ENCODE measurements around the gene ASXL2.

The ASXL2 gene

DNA sequence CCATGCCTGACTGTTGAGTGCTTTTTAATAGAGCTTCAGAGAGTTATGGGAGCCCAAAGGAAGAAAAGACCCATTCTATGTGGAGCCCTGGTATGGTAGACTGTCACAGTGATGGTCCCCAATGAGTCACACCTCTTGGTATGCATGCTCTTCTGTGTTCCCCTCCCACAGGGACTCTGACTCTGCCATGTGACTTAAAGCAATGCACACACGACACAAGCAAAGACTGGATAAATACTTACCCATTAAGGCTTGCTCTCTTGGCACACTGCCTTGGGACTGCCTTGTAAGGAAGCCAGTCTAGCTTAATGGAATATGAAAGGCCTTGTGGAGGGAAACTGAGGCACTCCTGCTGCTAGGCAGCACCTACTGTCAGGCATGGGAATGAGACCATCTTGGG is 188.2 kb downstream of the ASXL2 start:
- DNase-seq (ENCODE audit: low spot score), result peak; percentile 77

DNA sequence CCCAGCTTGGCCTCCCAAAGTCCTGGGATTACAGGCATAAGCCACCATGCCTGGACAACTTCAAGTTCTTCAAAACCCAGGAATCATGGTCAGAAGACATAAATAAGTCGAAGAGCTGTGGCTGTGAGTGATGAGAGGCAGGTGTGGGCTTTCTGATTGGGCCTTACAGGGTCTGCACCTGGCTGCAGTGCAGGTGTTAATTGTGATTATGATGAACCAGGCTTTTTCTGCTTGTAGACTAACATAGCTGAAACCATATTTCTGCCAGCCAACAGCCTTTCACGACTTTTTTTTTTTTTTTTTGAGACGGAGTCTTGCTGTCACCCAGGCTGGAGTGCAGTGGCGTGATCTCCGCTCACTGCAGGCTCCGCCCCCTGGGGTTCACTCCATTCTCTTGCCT is 190.1 kb downstream of the ASXL2 start:
- no peak for DNase-seq (ENCODE audit: low spot score)

DNA sequence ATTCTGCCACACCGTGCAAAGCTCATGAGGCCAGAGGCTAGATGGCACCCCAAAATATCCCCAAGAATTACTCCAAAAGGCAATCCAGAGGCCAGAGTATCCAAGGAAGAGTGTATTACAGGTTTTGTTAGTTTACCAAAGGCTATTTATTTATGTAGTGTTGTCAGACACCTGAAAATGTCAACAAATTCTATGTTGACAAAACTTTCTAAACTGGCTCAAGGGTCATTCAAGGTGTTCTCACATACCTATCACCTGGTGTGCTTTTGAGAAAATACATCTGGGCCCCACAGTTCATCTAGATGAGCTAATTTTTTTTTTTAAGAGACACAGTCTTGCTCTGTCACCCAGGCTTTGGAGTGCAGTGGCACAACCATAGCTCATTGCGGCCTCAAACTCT is 192.5 kb downstream of the ASXL2 start:
- no peak for DNase-seq (ENCODE audit: low spot score)

DNA sequence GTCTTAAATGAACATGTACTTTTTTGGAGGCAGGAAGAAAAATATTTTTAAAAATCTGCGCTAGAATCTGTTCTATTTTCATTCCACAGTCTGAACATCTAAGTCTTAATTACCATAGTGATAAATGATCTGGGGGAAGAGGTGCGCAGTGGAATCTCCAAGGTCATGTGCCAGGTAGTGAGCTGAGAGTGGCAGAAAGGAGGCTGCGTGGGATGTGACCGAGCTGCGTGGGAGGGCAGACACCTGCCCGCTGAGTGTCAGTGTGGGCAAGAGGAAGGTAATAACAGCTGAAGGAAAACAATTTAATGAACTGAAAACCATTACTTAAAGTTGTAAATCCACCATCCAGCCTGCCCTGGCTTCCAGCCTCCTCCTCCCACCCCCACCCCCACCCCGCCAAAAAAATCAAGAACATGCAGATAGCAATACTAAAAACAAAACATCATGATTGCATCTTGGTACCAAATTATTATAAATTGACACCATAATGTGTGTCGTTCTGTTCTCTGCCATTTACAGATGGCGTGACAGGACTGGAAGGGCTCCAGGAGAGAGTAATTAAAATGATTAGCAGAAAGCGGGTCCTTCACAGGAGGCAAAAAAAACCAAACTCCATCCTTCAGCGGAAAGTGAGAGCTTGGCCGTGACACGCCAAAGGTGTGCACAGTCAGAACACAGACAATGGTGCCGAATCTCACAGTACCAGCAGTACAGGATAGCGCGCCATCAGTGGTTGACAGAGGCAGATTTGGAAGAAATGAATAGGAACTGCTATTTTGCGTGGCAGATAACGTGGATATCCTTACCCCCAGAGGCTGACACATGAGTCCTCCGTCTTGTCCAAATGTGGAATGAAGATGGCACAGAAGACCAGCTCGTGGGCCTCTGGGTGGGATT is 193.5 kb downstream of the ASXL2 start:
- DNase-seq (ENCODE audit: low spot score), result no peak
